Measurements from ENCODE around the gene SFT2D3. TPM values are rescaled to one million over a fixed set of nuclear protein-coding genes. Genes with fewer than 3 reads are reported as not detected.

SFT2D3 gene
- total RNA-seq, 1 experiment from 2014 or later = 4.7 TPM

DNA sequence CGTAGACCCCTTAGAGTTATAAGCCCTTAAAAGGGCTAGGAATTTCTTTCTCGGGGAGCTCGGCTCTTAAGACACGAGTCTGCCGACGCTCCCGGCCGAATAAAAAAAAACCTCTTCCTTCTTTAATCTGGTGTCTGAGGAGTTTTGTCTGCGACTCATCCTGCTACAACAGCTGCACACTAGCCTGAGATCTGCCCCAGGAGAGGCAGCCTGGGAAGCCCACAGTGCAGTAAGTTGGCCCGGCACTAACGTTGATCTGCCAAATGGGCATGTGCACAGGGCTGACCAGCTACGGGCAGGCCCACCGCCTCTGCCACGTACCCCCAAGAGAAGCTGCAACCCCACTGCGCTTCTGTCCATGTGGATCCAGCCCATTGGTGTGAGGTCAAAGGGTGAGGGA, 17.5 kb upstream of the SFT2D3 start:
- Mint-ChIP-seq H3K4me3 (no peak overlapping the region), H3K27ac (0 out of 7 replicates have a peak overlapping the region, but pooled peaks of 1 of the 3 experiments have one; percentile 4), H3K4me1 (peaks cover 6 to 13% of the 10 kb centered on the region in 2 experiments), H3K9me3 (peaks cover 6 to 9% of the 10 kb centered on the region in 2 experiments; a peak in 4 of 5 replicates), H3K36me3 (ENCODE audit: insufficient read depth in 1 of 3, low read depth in 3 of 3) (peaks cover 0 to 2% (median 0%) of the 10 kb centered on the region in 3 experiments; a peak in 2 of 7 replicates), H3K27me3 (ENCODE audit: low read depth) (peaks cover 16% of the 10 kb centered on the region)
- DNase-seq = no peak
- H2BK20ac ChIP-seq (ENCODE audit: low read depth, low read length, poor library complexity, severe bottlenecking) = no peak overlapping the region
- H3K9ac ChIP-seq (ENCODE audit: extremely low read depth, insufficient read length, low read length) = no peak overlapping the region
- no peak overlapping the region for H2BK12ac ChIP-seq (ENCODE audit: insufficient read length, low read depth, low read length)
- no peak overlapping the region for H4K8ac ChIP-seq (replicated peaks; ENCODE audit: insufficient read length, low read depth, low read length)
- H2BK15ac ChIP-seq (ENCODE audit: low read depth, low read length) = no peak overlapping the region
- no CpG with 5 or more reads among the region's 15 CpGs for WGBS (ENCODE audit: extremely low coverage, insufficient read length, low lambda C conversion rate)
- H2BK120ac ChIP-seq (ENCODE audit: low read depth, low read length, poor library complexity, severe bottlenecking) = no peak overlapping the region
- no peak overlapping the region for H2BK5ac ChIP-seq (ENCODE audit: insufficient read length, low read length)
- H3K18ac ChIP-seq (ENCODE audit: insufficient read length, low read depth, low read length) = no peak overlapping the region
- no peak overlapping the region for H3K23ac ChIP-seq (ENCODE audit: insufficient read length, low read depth, low read length)
- no peak overlapping the region for H3K56ac ChIP-seq (ENCODE audit: insufficient read length, low read depth, low read length)
- no peaks in the 10 kb centered on the region; the same call in 1 of the 2 replicates for H3K4me1 ChIP-seq (ENCODE audit: insufficient read depth, low read length)
- TF ChIP-seq, protein P1, sequence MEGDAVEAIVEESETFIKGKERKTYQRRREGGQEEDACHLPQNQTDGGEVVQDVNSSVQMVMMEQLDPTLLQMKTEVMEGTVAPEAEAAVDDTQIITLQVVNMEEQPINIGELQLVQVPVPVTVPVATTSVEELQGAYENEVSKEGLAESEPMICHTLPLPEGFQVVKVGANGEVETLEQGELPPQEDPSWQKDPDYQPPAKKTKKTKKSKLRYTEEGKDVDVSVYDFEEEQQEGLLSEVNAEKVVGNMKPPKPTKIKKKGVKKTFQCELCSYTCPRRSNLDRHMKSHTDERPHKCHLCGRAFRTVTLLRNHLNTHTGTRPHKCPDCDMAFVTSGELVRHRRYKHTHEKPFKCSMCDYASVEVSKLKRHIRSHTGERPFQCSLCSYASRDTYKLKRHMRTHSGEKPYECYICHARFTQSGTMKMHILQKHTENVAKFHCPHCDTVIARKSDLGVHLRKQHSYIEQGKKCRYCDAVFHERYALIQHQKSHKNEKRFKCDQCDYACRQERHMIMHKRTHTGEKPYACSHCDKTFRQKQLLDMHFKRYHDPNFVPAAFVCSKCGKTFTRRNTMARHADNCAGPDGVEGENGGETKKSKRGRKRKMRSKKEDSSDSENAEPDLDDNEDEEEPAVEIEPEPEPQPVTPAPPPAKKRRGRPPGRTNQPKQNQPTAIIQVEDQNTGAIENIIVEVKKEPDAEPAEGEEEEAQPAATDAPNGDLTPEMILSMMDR (conservative IDR thresholded peaks at IDR 0.05) = no peak
- no peaks in the 10 kb centered on the region for H3K27me3 ChIP-seq (ENCODE audit: insufficient read depth, low read length)
- H3K79me1 ChIP-seq (ENCODE audit: insufficient read depth, low read depth, low read length, poor library complexity, severe bottlenecking) = no peaks in the 10 kb centered on the region
- no peak overlapping the region for H4K5ac ChIP-seq (ENCODE audit: insufficient read length, low read depth, low read length)
- H3K9me3 ChIP-seq (ENCODE audit: control insufficient read depth, low read depth, low read length) = no peaks in the 10 kb centered on the region
- H3K4ac ChIP-seq (ENCODE audit: low read depth, low read length) = no peak overlapping the region
- no peak overlapping the region for H4K91ac ChIP-seq (ENCODE audit: insufficient read length, low read depth, low read length)
- no peak overlapping the region for H2AFZ ChIP-seq (ENCODE audit: low read length)
- H3K4me2 ChIP-seq (ENCODE audit: insufficient read depth, insufficient read length, low read length) = no peak overlapping the region
- no peak overlapping the region for H3K14ac ChIP-seq (ENCODE audit: insufficient read depth, low read length)
- H3K27ac ChIP-seq (ENCODE audit: insufficient read length, low read depth, low read length) = no peak overlapping the region
- no peaks in the 10 kb centered on the region for H4K20me1 ChIP-seq (ENCODE audit: control insufficient read depth, insufficient read depth, insufficient read length)
- H3K23me2 ChIP-seq (ENCODE audit: insufficient read length, low read depth, low read length, poor library complexity, severe bottlenecking) = no peaks in the 10 kb centered on the region
- H2AK5ac ChIP-seq (ENCODE audit: insufficient read length, low read length) = no peak overlapping the region
- H3T11ph ChIP-seq (ENCODE audit: low read length) = no peak overlapping the region
- H3K79me2 ChIP-seq (ENCODE audit: insufficient read depth, low read length) = no peaks in the 10 kb centered on the region

Data from H9 (cell line).